NCI-H1436 treated with DMSO at 0.1 percent for 48 hours (cell line): ENCODE data around the gene FGF3.

ENCODE experiments used
- DNase-seq: peaks from one replicate; lab custom pipeline; 2025; lab: John Stamatoyannopoulos, UW

Gene FGF3

GRCh38 chr11:69804769-69805508 lies 14.3 kb downstream of the FGF3 start:
- DNase-seq, result no peak

GRCh38 chr11:69803604-69804218 lies 15.5 kb downstream of the FGF3 start:
- DNase-seq, result no peak

GRCh38 chr11:69803022-69803421 lies 16.2 kb downstream of the FGF3 start:
- DNase-seq, result no peak

GRCh38 chr11:69802590-69802989 lies 16.6 kb downstream of the FGF3 start:
- no peak for DNase-seq

- DNase-seq, result no peak
Observed at GRCh38 chr11:69801513-69802335, 17.5 kb downstream of the FGF3 start.

- DNase-seq, result no peak
Observed at GRCh38 chr11:69800278-69800677, 18.9 kb downstream of the FGF3 start.

GRCh38 chr11:69799582-69799981 lies 19.6 kb downstream of the FGF3 start:
- DNase-seq, result no peak

- DNase-seq, result no peak
Observed at GRCh38 chr11:69799097-69799496, 20.1 kb downstream of the FGF3 start.

- DNase-seq, result no peak
Observed at GRCh38 chr11:69797737-69798528, 21.3 kb downstream of the FGF3 start.

- no peak for DNase-seq
Observed at GRCh38 chr11:69797156-69797555, 22.1 kb downstream of the FGF3 start.

GRCh38 chr11:69796063-69796462 lies 23.2 kb downstream of the FGF3 start:
- no peak for DNase-seq

- no peak for DNase-seq
Observed at GRCh38 chr11:69791276-69792180, 27.7 kb downstream of the FGF3 start.

GRCh38 chr11:69788956-69789355 lies 30.3 kb downstream of the FGF3 start:
- no peak for DNase-seq

GRCh38 chr11:69787906-69788305 lies 31.3 kb downstream of the FGF3 start:
- no peak for DNase-seq

- DNase-seq, result no peak
Observed at GRCh38 chr11:69787457-69787856, 31.8 kb downstream of the FGF3 start.

- no peak for DNase-seq
Observed at GRCh38 chr11:69781241-69781640, 38.0 kb downstream of the FGF3 start.

GRCh38 chr11:69778373-69778772 lies 40.8 kb downstream of the FGF3 start:
- DNase-seq, result no peak

- no peak for DNase-seq
Observed at GRCh38 chr11:69775163-69775755, 44.0 kb downstream of the FGF3 start, which contains the start of gene FGF4. Gene FGF4, minus strand, starts transcription at chr11:69775341. Its CDS starts 257 bp downstream, at chr11:69775084.

GRCh38 chr11:69774354-69775162 lies 44.7 kb downstream of the FGF3 start:
- no peak for DNase-seq
